PC-9 (cell line): Measurements from ENCODE around the gene RBMS1. TPM values are rescaled to one million over a fixed set of nuclear protein-coding genes. Genes with fewer than 3 reads are reported as not detected.

Source experiments
- BruUV-seq: library from RNA; stranded (reverse); fragments of 400-500 nt; replicated peaks from 2 replicates; lab custom pipeline; 2021; lab: Mats Ljungman, UMichigan
- CTCF ChIA-PET: fragments of 300-600 bp; sonication (Branson Sonifier 250); formaldehyde crosslinking; loops from one replicate; lab custom pipeline; 2022; ENCODE audit warnings: antibody characterized with exemption; lab: Charles Lee
- POLR2A ChIA-PET: fragments of 300-600 bp; sonication (Branson Sonifier 250); formaldehyde crosslinking; loops from one replicate; lab custom pipeline; 2022; ENCODE audit warnings: antibody characterized with exemption; ENCODE audit not compliant: unreplicated experiment; lab: Charles Lee
- DNase-seq, 2 experiments: peaks; one replicate each; pipeline versions ENCODE4 v3.0.0 to v3.0.0-alpha.2; 2015 to 2022; ENCODE audit warnings: mixed read lengths in 1 of 2
- H2AFZ ChIP-seq: fragments of 200-600 bp; sonication (generic); 2 replicates; pipeline ENCODE4 v1.8.1; 2017; ENCODE audit warnings: antibody characterized with exemption
- H3F3A ChIP-seq: fragments of 200-600 bp; sonication (generic); 2 replicates; pipeline ENCODE4 v1.8.1; 2017; ENCODE audit warnings: antibody characterized with exemption, mild to moderate bottlenecking, low read depth; ENCODE audit not compliant: insufficient read depth
- H3K27ac ChIP-seq: fragments of 200-600 bp; sonication (generic); 2 replicates; pipeline ENCODE4 v1.6.1; 2016; ENCODE audit warnings: mixed run types
- H3K27me3 ChIP-seq: fragments of 200-600 bp; sonication (generic); 2 replicates; pipeline ENCODE4 v1.6.1; 2016; ENCODE audit warnings: low read depth, mixed run types; ENCODE audit not compliant: insufficient read depth
- H3K36me3 ChIP-seq: fragments of 200-600 bp; sonication (generic); 2 replicates; pipeline ENCODE4 v1.6.1; 2016; ENCODE audit warnings: low read depth, mixed run types
- H3K4me1 ChIP-seq: fragments of 200-600 bp; sonication (generic); replicated peaks from 2 replicates; pipeline ENCODE4 v1.6.1; 2016; ENCODE audit warnings: mixed run types; ENCODE audit not compliant: insufficient read depth
- H3K4me2 ChIP-seq: fragments of 200-600 bp; sonication (generic); 2 replicates; pipeline ENCODE4 v1.6.1; 2017; ENCODE audit warnings: mixed run types
- H3K4me3 ChIP-seq: fragments of 200-600 bp; sonication (generic); 2 replicates; pipeline ENCODE4 v1.6.1; 2016; ENCODE audit warnings: mixed run types
- H3K79me2 ChIP-seq: fragments of 200-600 bp; sonication (generic); 2 replicates; pipeline ENCODE4 v1.6.1; 2017; ENCODE audit warnings: low read depth, mixed run types
- H3K9me2 ChIP-seq: fragments of 200-600 bp; sonication (generic); 2 replicates; pipeline ENCODE4 v1.8.1; 2017; ENCODE audit warnings: mild to moderate bottlenecking; ENCODE audit not compliant: insufficient read depth
- H3K9me3 ChIP-seq: fragments of 200-600 bp; sonication (generic); 2 replicates; pipeline ENCODE4 v1.8.1; 2016; ENCODE audit warnings: low read depth; ENCODE audit not compliant: insufficient read depth
- H4K20me1 ChIP-seq: fragments of 200-600 bp; sonication (generic); 2 replicates; pipeline ENCODE4 v1.8.1; 2017; ENCODE audit not compliant: insufficient read depth
- EZH2 ChIP-seq: fragments of 200-600 bp; sonication (generic); IDR thresholded peaks from 2 replicates; pipeline ENCODE4 v1.8.0; 2017; ENCODE audit warnings: antibody characterized with exemption, low read depth
- intact Hi-C: fragments of 100-400 bp; cut with micrococcal nuclease; formaldehyde crosslinking; loops from one replicate; pipeline ENCODE4 v1.10.0; 2022; ENCODE audit not compliant: unreplicated experiment
- total RNA-seq: library from RNA; stranded (reverse); gene quantifications from 2 replicates; pipeline ENCODE4 v1.2.3, GENCODE V29; 2021
- TF ChIP-seq, protein P1 (sequence below): fragments of 200-600 bp; sonication (generic); conservative IDR thresholded peaks from 2 replicates; pipeline ENCODE4 v1.6.1; 2017; ENCODE audit warnings: mixed run types, antibody characterized with exemption, mild to moderate bottlenecking, moderate library complexity

Gene RBMS1
- total RNA-seq, 1 experiment from 2014 or later = 65.1 TPM

DNA sequence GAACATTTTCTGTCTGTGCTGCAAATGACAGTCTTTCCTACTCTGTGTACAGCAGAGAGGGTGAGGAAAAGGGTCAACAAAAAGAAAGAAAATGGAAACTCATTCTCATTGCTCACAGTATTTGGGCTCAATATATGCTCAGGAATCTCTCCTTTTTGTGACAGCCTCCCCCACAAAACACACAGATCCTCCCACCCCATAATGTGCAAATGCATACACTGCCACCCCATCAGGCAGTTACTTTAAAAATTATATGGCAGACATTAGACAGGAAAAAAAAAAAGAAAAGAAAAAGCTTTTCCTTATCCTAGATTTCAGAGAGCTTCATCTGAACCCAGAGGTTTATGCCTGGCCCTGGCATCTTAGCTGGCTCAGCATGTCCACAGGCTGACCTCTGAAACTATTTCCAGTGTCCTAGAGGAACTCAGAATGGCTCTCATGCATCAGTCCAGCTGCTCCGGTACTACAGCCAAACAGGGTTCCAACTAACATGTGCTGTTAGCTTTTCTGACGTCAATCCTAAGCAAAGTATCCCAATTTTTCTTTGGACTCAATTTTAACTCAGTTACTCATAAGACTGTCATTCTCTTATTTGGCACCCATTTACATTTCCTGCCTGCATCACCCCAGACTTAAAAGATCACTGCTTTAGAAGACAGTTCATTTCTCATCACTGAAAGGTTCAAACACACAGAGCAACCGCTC lies 105.9 kb downstream of the RBMS1 start:
- no TSS peak for BruUV-seq
- Histone ChIP-seq H3K4me3 (no peak overlapping the region), H3K9me2 (no peaks in the 10 kb centered on the region), H3K9me3 (no peaks in the 10 kb centered on the region), H3K27ac (no peak overlapping the region), H3K79me2 (peaks cover 91% of the 10 kb centered on the region), H3K36me3 (no peaks in the 10 kb centered on the region), H2AFZ (no peak overlapping the region), H3K4me2 (no peak overlapping the region), H3F3A (no peaks in the 10 kb centered on the region), H4K20me1 (peaks cover 11% of the 10 kb centered on the region), H3K27me3 (no peaks in the 10 kb centered on the region), H3K4me1 (peaks cover 17% of the 10 kb centered on the region)
- DNase-seq = no peak
- intact Hi-C loops = no loop called here
- no peak for TF ChIP-seq EZH2
- TF ChIP-seq, protein P1, sequence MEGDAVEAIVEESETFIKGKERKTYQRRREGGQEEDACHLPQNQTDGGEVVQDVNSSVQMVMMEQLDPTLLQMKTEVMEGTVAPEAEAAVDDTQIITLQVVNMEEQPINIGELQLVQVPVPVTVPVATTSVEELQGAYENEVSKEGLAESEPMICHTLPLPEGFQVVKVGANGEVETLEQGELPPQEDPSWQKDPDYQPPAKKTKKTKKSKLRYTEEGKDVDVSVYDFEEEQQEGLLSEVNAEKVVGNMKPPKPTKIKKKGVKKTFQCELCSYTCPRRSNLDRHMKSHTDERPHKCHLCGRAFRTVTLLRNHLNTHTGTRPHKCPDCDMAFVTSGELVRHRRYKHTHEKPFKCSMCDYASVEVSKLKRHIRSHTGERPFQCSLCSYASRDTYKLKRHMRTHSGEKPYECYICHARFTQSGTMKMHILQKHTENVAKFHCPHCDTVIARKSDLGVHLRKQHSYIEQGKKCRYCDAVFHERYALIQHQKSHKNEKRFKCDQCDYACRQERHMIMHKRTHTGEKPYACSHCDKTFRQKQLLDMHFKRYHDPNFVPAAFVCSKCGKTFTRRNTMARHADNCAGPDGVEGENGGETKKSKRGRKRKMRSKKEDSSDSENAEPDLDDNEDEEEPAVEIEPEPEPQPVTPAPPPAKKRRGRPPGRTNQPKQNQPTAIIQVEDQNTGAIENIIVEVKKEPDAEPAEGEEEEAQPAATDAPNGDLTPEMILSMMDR = no peak
- POLR2A ChIA-PET = no interaction called here
- CTCF ChIA-PET = no interaction called here

GRCh38 chr2:160384791-160385190 lies 108.8 kb downstream of the RBMS1 start:
- no peak overlapping the region for H2AFZ ChIP-seq
- H3K4me2 ChIP-seq = no peak overlapping the region
- H3K4me3 ChIP-seq = no peak overlapping the region
- intact Hi-C loops = no loop called here
- H3K27me3 ChIP-seq = no peaks in the 10 kb centered on the region
- CTCF ChIA-PET = no interaction called here
- H3K9me3 ChIP-seq = no peaks in the 10 kb centered on the region
- BruUV-seq = no TSS peak
- no peaks in the 10 kb centered on the region; the same call in 1 of the 2 replicates for H3F3A ChIP-seq
- H3K9me2 ChIP-seq = no peaks in the 10 kb centered on the region
- no peaks in the 10 kb centered on the region for H3K36me3 ChIP-seq
- TF ChIP-seq, protein P1 = no peak
- no peak for TF ChIP-seq EZH2
- peaks cover 6% of the 10 kb centered on the region for H3K4me1 ChIP-seq
- peaks cover 4% of the 10 kb centered on the region for H4K20me1 ChIP-seq
- H3K79me2 ChIP-seq = peaks cover 88% of the 10 kb centered on the region
- POLR2A ChIA-PET = interaction anchor here (0.6 kb wide), 1 partner anchor 213 kb away, joined by 7 read pairs; no protein-coding TSS in a partner anchor
- H3K27ac ChIP-seq = no peak overlapping the region
- no peak for DNase-seq

GRCh38 chr2:160381425-160381951 lies 112.1 kb downstream of the RBMS1 start:
- intact Hi-C loops = no loop called here
- ChIA-PET CTCF (no interaction called here), POLR2A (no interaction called here)
- H3K4me3 ChIP-seq = no peak overlapping the region
- no peaks in the 10 kb centered on the region for H3K9me3 ChIP-seq
- no peaks in the 10 kb centered on the region for H3K27me3 ChIP-seq
- TF ChIP-seq, protein P1 = no peak
- TF ChIP-seq EZH2 = no peak
- peaks cover 16% of the 10 kb centered on the region for H3K4me1 ChIP-seq
- no peaks in the 10 kb centered on the region for H3K9me2 ChIP-seq
- H3K4me2 ChIP-seq = no peak overlapping the region
- DNase-seq = no peak
- no peak overlapping the region for H2AFZ ChIP-seq
- BruUV-seq = no TSS peak
- peaks cover 5% of the 10 kb centered on the region; the same call in 1 of the 2 replicates for H3F3A ChIP-seq
- H3K36me3 ChIP-seq = no peaks in the 10 kb centered on the region
- H4K20me1 ChIP-seq = peaks cover 3% of the 10 kb centered on the region
- peaks cover 86% of the 10 kb centered on the region for H3K79me2 ChIP-seq
- peak overlapping the region; percentile 32; the same call in 1 of the 2 replicates for H3K27ac ChIP-seq
